GM21390 (cell line): Measurements from ENCODE around the gene COPE.

ENCODE experiments used
- ATAC-seq: cut with Tn5 transposase; IDR thresholded peaks from one replicate; pipeline ENCODE4 v1.9.1; 2021; ENCODE audit not compliant: unreplicated experiment

Gene COPE

DNA sequence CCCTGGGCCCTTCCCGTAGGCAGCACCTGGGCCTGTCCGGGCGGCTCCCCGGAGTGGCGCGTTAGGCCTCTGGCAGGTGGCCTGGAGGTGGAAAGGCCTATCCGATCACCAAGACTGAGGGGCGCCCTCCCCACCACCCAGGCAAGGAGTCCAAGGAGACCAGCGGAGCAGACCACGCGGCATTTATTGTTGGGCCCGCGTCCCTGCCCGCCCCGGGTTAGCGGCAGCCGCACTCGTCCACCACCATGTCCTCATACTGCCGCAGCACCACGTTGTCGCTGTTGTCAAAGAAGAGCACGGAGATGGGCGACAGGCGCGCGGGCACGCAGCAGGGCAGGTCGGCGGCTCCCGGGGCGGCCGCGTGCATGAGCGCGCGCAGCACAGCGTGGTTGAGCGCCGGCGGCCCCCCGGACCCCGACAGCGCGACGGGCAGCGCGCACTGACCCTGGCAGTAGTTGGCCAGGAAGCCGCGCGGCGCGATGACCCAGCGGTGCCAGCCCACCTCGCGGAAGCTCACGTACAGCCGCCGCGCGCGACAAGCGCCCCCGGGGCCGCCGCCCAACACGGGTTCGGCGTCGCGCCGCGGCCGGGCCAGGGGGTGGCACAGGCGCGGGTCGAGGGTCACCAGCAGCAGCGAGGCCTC lies 50.7 kb downstream of the COPE start:
- ATAC-seq, result no peak

DNA sequence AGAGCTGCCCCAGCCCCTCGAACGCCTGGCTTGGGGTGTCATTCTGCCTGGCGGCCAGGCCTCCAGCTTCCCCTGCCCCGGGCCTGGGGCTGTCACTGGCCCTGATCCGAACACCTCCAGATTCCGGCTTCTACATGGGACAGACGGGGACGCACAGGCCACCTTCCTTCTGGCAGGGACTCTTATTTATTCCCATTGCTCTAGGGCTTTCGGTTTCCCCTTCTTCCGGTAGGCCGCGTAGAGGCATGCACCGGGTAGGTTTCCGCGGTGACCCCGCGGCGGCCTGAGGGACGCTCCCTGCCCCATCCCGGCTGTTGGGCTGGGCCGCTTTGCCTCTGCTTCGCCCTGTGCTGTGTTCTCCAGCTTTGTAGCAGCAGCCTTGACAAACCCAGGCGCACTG lies 51.4 kb downstream of the COPE start:
- ATAC-seq, result no peak

DNA sequence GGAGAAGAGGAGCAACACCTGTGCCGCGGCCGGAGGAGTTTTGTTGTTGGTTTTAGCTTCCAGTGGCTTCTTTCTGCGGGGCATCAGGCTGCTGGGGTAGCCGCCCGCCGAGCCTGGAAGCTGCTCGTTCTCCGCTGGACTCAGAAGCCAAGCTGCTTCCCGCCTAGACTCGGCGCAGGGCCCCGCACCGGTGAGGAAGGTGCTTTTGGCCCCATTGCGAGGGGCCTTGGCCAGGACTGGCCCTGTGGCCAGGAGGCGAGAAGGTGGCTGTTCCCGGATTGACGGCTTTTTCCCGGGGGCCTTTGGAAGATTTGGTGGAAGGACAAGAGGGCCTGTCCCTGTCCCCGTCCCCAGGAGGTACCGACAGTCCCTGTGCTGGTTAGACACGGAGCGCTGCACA lies 52.0 kb downstream of the COPE start:
- ATAC-seq, result no peak

DNA sequence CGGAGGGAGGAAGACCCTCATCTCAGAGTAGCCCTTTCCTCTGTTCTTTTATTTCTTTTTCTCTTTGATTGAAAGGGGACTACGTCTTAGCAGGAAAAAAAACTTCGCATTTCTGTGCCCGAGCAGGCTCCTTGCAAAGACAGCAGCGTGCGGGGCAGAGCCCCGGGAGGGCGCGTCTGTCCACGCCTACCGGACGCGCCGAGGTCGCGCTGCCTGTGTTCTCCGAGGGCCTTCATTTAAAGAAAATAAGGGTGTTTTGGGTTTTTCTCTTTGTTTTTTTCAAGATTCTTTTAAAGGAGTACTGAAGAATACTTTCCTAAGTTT lies 52.4 kb downstream of the COPE start:
- no peak for ATAC-seq

DNA sequence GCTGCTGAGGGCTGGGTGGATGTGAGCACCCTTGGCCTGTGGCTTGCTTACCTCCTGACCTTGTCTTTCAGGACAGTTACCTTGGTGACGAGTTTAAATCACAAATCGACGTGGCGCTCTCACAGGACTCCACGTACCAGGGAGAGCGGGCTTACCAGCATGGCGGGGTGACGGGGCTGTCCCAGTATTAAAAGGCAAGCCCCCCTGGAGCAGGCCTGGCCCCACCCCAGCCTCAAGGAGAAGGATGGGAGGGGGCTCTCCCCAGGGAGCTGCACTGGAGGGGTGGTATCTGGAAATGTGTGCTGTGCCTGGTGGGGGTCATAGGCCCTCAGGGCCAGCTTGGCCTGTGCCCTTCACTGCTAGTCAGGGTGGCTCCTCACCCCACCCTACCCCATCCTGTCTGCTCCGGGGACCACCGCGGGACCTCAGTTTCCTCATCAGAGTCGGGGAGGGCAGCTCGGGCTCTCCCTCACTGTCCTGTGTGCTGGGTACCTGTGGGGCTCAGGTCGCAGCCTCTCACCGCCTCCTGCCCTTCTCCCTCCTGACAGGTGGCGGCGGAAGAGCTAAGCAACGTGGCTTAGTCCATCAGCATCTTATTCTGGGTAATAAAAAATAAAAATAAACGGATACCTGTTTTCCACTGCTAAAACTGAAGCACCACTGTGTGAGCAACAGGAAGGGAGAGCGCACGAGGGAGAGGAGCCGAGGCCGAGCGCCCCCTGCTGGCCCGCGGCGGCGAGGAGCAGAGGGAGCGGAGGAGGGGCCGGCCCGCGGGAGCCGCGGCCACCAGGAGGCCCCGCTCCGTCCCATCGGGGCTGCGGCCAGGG lies 53.0 kb downstream of the COPE start:
- ATAC-seq, result no peak

DNA sequence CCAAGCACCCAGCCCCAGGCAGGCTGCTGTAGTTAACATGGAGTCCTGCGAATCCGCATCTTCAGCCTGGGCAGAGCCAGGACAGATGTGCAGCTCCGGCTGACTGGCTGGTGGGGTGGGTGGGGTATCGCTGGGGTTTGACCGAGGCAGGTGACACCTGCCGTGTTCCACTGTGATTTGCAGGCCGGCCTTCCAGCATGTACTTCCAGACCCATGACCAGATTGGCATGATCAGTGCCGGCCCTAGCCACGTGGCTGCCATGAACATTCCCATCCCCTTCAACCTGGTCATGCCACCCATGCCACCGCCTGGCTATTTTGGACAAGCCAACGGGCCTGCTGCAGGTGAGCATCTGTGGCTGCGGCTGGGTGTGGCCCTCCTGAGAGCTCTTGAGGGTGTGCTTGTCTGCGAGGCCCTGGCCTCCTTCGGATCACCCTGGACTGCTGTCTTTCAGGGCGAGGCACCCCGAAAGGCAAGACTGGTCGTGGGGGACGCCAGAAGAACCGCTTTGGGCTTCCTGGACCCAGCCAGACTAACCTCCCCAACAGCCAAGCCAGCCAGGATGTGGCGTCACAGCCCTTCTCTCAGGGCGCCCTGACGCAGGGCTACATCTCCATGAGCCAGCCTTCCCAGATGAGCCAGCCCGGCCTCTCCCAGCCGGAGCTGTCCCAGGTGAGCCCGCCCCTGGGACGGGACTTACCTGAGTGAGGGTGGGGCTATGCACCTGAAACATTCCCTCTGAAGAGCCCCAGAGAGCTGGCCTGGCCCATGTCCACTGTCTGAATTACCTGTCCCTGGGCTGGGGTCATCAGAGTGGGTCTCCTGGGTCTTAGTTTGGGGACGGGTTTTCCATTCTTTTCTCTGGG lies 53.8 kb downstream of the COPE start:
- no peak for ATAC-seq

DNA sequence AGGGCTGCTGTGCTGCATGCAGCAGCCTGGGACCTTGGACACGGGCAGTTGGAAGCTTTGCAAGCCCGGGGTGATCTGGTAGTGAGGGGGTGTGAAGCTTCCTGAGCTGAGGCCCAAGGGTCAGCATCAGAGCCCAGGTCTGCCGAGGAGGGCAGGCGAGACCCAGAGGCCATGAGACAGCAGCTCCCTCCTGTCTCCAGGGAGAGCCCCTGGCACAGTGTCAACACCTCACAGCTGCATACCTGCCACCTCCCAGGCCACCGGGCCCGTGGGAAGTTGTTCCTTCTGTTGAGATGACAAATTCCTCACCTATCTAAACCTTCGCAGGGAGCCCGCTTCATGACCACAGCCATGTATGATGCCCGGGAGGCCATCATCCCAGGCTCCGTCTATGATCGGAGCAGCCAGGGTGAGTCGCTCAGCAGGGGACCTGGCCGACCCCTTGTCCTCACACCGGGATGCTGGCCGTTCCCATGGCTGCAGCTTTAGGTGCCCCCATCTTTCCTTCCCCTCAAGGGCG lies 55.3 kb downstream of the COPE start:
- no peak for ATAC-seq

DNA sequence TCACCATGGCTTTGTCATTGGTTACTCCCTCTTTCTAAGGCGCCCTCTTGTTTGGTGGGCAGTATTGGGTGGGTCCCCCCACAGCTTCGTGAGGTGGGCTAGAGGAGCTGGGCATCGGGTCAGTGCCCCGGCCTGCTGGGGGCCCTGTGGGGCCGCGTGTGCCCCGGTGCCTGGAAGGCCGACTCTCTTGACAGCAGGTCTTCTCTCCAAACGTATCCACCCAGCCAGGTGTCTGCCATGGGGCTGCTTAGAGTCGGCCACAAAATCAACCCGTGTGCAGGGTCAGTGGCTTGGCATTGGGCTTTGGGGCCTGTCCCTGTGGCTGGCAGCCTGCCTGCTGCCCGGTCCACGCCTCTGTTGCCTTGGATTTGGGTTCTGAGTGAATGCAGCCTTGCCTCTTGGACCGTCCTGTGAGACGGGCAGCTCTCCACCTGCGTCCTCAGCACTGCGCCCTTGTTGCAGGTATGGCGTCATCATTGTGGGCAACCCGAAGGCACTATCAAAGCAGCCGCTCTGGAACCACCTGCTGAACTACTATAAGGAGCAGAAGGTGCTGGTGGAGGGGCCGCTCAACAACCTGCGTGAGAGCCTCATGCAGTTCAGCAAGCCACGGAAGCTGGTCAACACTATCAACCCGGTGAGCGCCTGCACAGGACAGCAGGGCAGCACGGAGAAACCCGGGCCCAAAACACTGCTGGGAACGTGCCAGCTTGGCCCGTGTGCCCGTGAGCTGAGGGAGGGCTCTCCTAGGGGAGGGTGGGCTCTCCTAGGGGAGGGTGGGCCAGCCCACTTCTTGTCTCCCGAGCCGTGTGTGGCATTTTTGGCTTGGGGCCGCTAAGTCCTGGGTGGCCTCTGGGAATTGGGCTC lies 56.0 kb downstream of the COPE start:
- no peak for ATAC-seq

DNA sequence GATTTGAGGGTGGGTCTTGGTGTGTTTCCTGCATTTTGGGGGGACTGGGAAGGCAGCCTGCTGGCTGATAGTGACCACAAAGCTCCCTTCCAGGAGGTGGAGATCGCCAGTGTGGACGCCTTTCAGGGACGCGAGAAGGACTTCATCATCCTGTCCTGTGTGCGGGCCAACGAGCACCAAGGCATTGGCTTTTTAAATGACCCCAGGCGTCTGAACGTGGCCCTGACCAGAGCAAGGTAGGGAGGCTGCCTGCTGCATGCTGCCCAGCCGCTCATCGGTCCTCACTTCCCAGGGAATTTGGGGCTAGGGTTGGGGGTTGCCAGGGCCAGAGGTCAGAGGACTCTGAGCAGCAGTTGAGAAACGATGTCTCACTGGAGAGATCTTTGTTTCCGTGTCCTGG lies 57.3 kb downstream of the COPE start:
- ATAC-seq, result no peak

DNA sequence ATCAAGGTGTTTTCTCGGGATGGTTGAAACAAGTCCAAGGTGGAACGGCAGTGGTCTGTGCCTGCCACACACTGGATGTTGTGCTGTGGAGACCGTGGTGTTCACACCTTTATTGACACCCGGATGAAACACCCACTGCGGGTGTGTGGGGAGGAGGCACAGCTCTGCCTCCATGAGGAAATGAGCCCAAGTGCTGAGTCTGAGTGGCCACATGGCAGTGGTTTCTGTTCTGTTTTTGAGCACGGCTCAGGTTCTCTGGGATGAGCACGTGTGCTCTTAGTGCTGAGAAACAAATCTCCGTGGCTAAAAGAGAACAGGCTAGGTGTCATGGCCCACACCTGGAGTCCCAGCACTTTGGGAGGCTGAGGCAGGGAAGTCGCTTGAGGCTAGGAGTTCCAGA lies 58.0 kb downstream of the COPE start:
- no peak for ATAC-seq

DNA sequence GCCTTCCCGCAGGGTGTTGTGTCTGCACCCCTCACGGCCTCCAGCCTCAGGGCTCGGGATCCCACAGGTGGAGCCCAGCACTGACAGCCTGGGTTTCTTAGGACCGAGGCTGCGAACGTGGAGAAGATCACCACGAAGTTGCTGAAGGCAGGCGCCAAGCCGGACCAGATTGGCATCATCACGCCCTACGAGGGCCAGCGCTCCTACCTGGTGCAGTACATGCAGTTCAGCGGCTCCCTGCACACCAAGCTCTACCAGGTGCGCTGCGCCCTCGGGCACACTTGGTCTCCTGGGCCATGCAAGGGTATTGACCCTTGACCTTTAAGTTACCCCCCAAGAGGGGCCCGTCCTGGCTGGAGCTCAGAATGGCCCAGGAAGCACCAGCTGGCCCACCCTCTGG lies 58.5 kb downstream of the COPE start:
- no peak for ATAC-seq

DNA sequence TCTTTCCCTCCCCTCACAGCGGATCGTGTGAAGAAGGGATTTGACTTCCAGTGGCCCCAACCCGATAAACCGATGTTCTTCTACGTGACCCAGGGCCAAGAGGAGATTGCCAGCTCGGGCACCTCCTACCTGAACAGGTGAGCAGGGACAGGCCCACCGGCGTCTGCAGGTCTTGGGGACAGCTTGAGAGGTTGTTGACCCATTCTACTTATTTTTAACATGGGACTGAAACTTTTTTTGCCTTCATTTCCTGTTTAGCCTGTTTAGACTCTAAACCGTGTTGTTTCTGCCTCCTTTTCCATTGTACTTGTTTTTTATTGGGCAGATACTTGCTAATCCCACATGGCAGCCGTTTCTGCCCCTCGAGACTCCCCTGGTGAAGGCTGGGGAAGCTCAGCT lies 58.9 kb downstream of the COPE start:
- no peak for ATAC-seq

DNA sequence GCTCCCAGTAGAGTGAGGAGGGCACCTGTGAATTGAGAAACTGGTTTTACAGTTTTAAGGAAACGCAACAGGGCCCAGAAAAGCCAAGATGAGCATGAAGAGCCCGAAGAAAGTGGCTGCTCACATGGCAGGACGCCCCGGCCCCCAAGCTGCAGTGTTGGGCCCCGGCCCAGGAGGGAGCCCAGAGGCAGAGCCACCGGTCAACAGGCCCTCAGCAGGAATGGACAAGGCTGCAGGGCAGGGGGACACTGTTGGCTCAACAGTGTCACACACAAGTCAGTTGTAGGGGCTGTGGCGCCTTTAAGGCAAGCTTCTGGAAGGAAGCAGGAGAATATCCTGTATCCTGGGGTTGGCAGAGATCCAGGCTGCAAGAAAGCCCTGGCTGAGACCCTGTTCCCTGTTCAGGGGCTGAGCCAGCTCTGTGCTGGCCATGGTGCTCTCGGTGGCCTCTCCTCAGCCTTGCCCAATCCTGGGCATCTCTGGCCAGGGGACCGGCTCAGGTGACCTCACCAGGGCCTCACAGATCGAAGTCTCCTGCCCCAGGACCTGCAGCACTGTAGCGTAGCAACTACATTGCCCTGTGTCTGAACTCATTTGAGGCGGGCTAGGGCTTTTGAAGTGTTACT lies 59.4 kb downstream of the COPE start:
- ATAC-seq, result no peak

DNA sequence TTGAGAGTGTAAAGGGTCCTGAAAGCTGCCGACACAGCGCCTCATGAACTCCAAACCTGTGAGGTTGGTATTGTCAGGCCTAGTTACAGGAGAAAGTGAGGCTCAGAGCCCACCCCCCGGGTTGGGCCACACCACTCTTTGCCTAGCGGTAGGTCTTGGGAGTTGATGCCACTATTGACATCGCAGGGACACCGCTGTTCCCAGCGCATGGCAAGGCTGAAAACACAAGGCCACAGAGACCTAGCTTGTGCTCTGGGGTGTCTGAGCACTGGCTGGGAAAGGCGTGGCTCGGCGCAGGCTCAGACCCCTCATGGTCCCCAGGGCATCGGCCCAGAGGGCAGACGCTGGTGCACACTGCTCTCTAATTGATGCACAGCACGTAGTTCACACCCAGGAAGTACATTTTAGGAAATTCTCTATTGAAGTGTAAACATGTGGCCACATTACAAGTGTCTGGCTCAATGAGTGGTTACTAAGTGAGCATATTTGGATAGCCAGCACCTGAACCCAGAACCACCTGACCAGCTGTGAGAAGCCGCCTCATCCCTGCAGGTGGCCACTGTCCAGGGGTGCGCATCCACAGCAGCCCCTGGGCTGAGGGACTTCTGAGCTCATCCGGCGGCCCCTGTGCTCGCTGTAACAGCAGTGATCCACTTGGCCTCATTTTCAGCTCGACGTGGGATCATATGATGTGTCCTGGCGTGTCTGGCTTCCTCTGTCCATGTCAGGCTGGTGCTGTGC lies 60.1 kb downstream of the COPE start:
- ATAC-seq, result no peak

DNA sequence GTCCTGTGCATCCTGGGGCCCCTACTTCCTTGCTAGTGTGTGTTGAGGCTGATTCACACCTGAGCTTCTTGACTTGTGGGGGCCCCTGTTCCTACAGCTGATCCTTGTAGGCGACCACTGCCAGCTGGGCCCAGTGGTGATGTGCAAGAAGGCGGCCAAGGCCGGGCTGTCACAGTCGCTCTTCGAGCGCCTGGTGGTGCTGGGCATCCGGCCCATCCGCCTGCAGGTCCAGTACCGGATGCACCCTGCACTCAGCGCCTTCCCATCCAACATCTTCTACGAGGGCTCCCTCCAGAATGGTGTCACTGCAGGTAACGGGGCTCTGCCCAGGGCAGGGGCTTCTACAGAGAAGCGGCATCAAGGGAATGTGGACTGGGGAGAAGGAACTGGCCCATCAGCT lies 62.0 kb downstream of the COPE start:
- no peak for ATAC-seq

DNA sequence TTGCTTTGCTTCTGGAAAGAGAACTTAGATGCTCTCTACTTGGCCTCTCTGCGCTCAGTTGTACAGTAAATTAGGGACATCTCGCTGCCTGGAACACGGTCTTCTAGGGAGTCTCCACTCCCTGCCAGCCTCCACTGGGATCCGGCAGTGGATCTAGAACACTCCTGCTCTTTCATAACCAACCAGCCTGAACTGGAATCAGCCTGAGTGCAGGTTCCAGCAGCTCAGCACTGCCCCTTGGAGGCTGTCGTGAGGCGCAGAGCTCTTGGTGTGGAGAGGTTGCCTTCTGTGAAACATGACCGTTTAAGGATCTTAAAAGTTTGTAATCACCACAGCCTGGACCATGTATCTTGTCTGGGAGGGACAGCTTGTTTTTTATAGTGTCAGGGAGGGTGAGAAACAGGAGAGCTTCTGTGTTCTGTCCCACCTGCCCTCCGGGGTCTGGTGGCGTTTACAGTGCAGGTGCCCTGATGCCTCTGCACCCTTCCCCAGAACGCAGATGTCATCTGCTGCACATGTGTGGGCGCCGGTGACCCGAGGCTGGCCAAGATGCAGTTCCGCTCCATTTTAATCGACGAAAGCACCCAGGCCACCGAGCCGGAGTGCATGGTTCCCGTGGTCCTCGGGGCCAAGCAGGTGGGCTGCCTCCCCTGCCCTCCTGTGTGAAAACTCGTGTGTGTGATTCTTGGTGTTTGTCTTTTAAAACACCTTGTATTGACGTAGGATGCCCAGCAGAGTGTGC lies 62.6 kb downstream of the COPE start:
- ATAC-seq, result no peak

DNA sequence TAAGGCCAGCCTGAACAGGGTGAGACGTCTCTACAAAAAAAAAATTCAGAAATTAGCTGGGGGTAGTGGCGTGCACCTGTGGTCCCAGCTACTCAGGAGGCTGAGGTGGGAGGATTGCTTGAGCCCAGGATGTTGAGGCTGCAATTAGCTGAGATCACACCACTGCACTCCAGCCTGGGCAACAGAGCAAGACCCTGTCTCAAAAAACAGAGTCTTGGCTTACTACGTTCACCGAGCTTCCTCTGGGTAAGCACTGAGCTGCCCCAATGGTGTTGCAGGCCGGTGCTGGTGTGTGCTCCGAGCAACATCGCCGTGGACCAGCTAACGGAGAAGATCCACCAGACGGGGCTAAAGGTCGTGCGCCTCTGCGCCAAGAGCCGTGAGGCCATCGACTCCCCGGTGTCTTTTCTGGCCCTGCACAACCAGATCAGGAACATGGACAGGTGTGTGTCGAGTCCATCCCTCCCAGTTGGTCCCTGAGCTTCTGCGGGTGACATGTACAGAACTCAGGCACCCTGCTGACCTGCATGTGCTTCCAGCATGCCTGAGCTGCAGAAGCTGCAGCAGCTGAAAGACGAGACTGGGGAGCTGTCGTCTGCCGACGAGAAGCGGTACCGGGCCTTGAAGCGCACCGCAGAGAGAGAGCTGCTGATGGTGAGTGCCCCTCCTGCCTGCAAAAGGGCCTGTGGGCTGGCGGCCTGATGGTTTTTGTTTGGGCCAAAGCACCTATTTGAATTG lies 63.4 kb downstream of the COPE start:
- no peak for ATAC-seq

DNA sequence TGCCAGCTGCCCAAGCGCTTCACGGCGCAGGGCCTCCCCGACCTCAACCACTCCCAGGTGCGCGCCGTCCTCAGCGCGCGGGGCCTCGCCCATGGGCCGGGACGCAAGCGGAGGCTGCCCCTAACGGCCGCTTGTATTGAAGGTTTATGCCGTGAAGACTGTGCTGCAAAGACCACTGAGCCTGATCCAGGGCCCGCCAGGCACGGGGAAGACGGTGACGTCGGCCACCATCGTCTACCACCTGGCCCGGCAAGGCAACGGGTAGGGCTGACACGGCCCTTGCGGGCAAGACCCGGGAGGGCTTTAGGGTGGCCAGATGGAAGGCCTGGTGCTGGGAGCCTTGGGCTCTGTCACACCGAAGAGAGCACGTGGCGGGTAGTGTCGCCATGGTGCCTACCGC lies 64.2 kb downstream of the COPE start:
- ATAC-seq, result no peak
